ENCODE data around the gene TNC.

DNA sequence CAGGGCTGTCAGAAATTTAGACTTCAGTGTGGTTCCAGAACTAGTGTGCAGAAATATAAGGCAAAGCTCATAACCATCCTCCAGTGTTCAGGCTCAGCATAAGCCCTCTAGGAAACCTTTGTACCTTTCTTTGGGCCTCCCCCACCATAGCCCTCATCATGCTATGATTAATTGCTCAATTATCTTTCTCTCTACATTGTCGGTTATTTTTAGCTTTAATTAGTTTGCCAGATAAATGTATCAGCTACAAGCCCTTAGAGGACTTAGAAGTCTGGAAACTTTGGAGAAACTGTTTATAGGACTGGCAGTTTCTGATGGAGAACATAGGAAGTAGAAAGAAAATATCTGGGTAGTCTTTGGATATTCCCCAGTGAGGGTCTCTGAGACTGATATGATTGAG is 43.5 kb upstream of the TNC start:
- TF ChIP-seq, protein P1, sequence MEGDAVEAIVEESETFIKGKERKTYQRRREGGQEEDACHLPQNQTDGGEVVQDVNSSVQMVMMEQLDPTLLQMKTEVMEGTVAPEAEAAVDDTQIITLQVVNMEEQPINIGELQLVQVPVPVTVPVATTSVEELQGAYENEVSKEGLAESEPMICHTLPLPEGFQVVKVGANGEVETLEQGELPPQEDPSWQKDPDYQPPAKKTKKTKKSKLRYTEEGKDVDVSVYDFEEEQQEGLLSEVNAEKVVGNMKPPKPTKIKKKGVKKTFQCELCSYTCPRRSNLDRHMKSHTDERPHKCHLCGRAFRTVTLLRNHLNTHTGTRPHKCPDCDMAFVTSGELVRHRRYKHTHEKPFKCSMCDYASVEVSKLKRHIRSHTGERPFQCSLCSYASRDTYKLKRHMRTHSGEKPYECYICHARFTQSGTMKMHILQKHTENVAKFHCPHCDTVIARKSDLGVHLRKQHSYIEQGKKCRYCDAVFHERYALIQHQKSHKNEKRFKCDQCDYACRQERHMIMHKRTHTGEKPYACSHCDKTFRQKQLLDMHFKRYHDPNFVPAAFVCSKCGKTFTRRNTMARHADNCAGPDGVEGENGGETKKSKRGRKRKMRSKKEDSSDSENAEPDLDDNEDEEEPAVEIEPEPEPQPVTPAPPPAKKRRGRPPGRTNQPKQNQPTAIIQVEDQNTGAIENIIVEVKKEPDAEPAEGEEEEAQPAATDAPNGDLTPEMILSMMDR (conservative IDR thresholded peaks at IDR 0.05 in 1 of 2, IDR thresholded peaks at IDR 0.05 in 1 of 2; ENCODE audit: extremely low read depth in 1 of 2, insufficient read depth in 1 of 2, low read depth in 1 of 2, low read length in 2 of 2): no peak
- no peak for TF ChIP-seq EZH2 (IDR thresholded peaks at IDR 0.05; ENCODE audit: borderline replicate concordance, low read length)

All from mammary epithelial cell (primary cell).